Mesodermal cell (in vitro differentiated cells): ENCODE results near the gene ALDH1A2.
A peak's percentile ranks its signal among the peaks of the same experiment; 100 is the strongest.

Experiments
- H3K27ac ChIP-seq: 2 replicates; pipeline ENCODE4 v1.7.0; 2013; ENCODE audit warnings: mild to moderate bottlenecking, low read depth, low read length, moderate library complexity; ENCODE audit not compliant: severe bottlenecking
- H3K36me3 ChIP-seq: 2 replicates; pipeline ENCODE4 v1.7.1; 2013; ENCODE audit warnings: mild to moderate bottlenecking, low read length, moderate library complexity; ENCODE audit not compliant: control insufficient read depth, insufficient read depth
- H3K4me1 ChIP-seq: one replicate; pipeline ENCODE4 v1.7.1; 2013; ENCODE audit warnings: mild to moderate bottlenecking, low read length; ENCODE audit not compliant: insufficient read depth, control insufficient read depth, poor library complexity, severe bottlenecking
- H3K4me3 ChIP-seq: 2 replicates; pipeline ENCODE4 v1.7.0; 2013; ENCODE audit warnings: low read length, control low read depth, mild to moderate bottlenecking; ENCODE audit not compliant: insufficient read depth, poor library complexity, severe bottlenecking; ENCODE audit errors: extremely low read depth
- H3K9me3 ChIP-seq: 2 replicates; pipeline ENCODE4 v1.7.1; 2013; ENCODE audit warnings: mild to moderate bottlenecking, low read length, moderate library complexity; ENCODE audit not compliant: control insufficient read depth
- WGBS, 2 experiments: methylation state at CpG; one replicate each; pipeline ENCODE4 v1.1.5; 2013; ENCODE audit warnings: missing lambda C conversion rate in 2 of 2; ENCODE audit not compliant: insufficient coverage in 2 of 2; 5-methylcytosine and 5-hydroxymethylcytosine counted together

Gene ALDH1A2

GRCh38 chr15:58069008-58069407 lies 3.5 kb upstream of the ALDH1A2 start:
- no peak overlapping the region for H3K4me3 ChIP-seq
- no peaks in the 10 kb centered on the region for H3K4me1 ChIP-seq
- WGBS, 2 experiments = 100% methylated on average over 1 of the region's 5 CpGs; no CpG with 5 or more reads in 1 of the 2 experiments
- no peak overlapping the region for H3K27ac ChIP-seq
- no peaks in the 10 kb centered on the region for H3K9me3 ChIP-seq
- H3K36me3 ChIP-seq = no peaks in the 10 kb centered on the region

GRCh38 chr15:58066042-58066867 lies 744 bp upstream of the ALDH1A2 start:
- Histone ChIP-seq H3K27ac (no peak overlapping the region), H3K9me3 (no peaks in the 10 kb centered on the region), H3K4me1 (no peaks in the 10 kb centered on the region), H3K4me3 (peak overlapping the region; percentile 44), H3K36me3 (no peaks in the 10 kb centered on the region)
- WGBS, 2 experiments = 4 to 6% methylated on average over 37 to 42 of the region's 59 CpGs

- no peaks in the 10 kb centered on the region for H3K4me1 ChIP-seq
- peak overlapping the region; percentile 44 for H3K4me3 ChIP-seq
- H3K36me3 ChIP-seq = no peaks in the 10 kb centered on the region
- H3K27ac ChIP-seq = no peak overlapping the region
- 2 to 3% methylated on average over 32 to 33 of the region's 39 CpGs for WGBS, 2 experiments
- H3K9me3 ChIP-seq = no peaks in the 10 kb centered on the region
Measured at GRCh38 chr15:58064980-58065444, 499 bp downstream of the ALDH1A2 start.

- Histone ChIP-seq H3K4me1 (no peaks in the 10 kb centered on the region), H3K36me3 (no peaks in the 10 kb centered on the region), H3K9me3 (no peaks in the 10 kb centered on the region), H3K27ac (no peak overlapping the region), H3K4me3 (no peak overlapping the region)
- WGBS, 2 experiments = 12 to 27% methylated on average over 9 to 12 of the region's 22 CpGs
Measured at GRCh38 chr15:58064082-58064979, 1.2 kb downstream of the ALDH1A2 start.

- Histone ChIP-seq H3K36me3 (no peaks in the 10 kb centered on the region), H3K4me3 (no peak overlapping the region), H3K27ac (no peak overlapping the region), H3K4me1 (no peaks in the 10 kb centered on the region), H3K9me3 (no peaks in the 10 kb centered on the region)
- WGBS, 2 experiments = 0% methylated on average over 1 of the region's 3 CpGs; no CpG with 5 or more reads in 1 of the 2 experiments
Measured at GRCh38 chr15:58063614-58064013, 1.9 kb downstream of the ALDH1A2 start.

GRCh38 chr15:58062983-58063382 lies 2.5 kb downstream of the ALDH1A2 start:
- H3K36me3 ChIP-seq = no peaks in the 10 kb centered on the region
- H3K4me3 ChIP-seq = no peak overlapping the region
- WGBS, 2 experiments = no CpG with 5 or more reads among the region's 4 CpGs
- H3K27ac ChIP-seq = no peak overlapping the region
- H3K4me1 ChIP-seq = no peaks in the 10 kb centered on the region
- no peaks in the 10 kb centered on the region for H3K9me3 ChIP-seq

- Histone ChIP-seq H3K27ac (no peak overlapping the region), H3K4me3 (no peak overlapping the region), H3K9me3 (no peaks in the 10 kb centered on the region), H3K4me1 (no peaks in the 10 kb centered on the region), H3K36me3 (no peaks in the 10 kb centered on the region)
- 19 to 24% methylated on average over 3 to 4 of the region's 5 CpGs for WGBS, 2 experiments
Measured at GRCh38 chr15:58062175-58062574, 3.3 kb downstream of the ALDH1A2 start.

- Histone ChIP-seq H3K27ac (no peak overlapping the region), H3K4me3 (no peak overlapping the region), H3K9me3 (no peaks in the 10 kb centered on the region), H3K4me1 (no peaks in the 10 kb centered on the region), H3K36me3 (no peaks in the 10 kb centered on the region)
- no CpG with 5 or more reads among the region's 1 CpG for WGBS, 2 experiments
Measured at GRCh38 chr15:58060575-58060974, 4.9 kb downstream of the ALDH1A2 start.

GRCh38 chr15:58058729-58059128 lies 6.8 kb downstream of the ALDH1A2 start:
- Histone ChIP-seq H3K4me3 (no peak overlapping the region), H3K36me3 (no peaks in the 10 kb centered on the region), H3K4me1 (no peaks in the 10 kb centered on the region), H3K27ac (no peak overlapping the region), H3K9me3 (no peaks in the 10 kb centered on the region)
- WGBS, 2 experiments = no CpG with 5 or more reads among the region's 2 CpGs

- Histone ChIP-seq H3K36me3 (no peaks in the 10 kb centered on the region), H3K27ac (no peak overlapping the region), H3K9me3 (no peaks in the 10 kb centered on the region), H3K4me3 (no peak overlapping the region), H3K4me1 (no peaks in the 10 kb centered on the region)
- 80% methylated on average over 1 of the region's 3 CpGs; no CpG with 5 or more reads in 1 of the 2 experiments for WGBS, 2 experiments
Measured at GRCh38 chr15:58058073-58058472, 7.4 kb downstream of the ALDH1A2 start.
